HCT116 (cell line): Measurements from ENCODE around the gene MTPN.

Experiments
- CTCF ChIP-seq, 3 experiments: fragments of 200-600 bp in 1 of 3; sonication (generic) in 1 of 3; IDR thresholded peaks in 2 of 3; conservative IDR thresholded peaks in 1 of 3; 2 replicates each; pipeline ENCODE4 v1.5.1; 2012 to 2017; ENCODE audit warnings: low read depth in 2 of 3, low read length in 2 of 3, antibody characterized with exemption in 1 of 3, borderline replicate concordance in 1 of 3, control low read depth in 1 of 3, mild to moderate bottlenecking in 1 of 3, mixed read lengths in 1 of 3, mixed run types in 1 of 3, moderate library complexity in 1 of 3; ENCODE audit not compliant: insufficient read depth in 1 of 3
- EGR1 ChIP-seq: IDR thresholded peaks from 2 replicates; pipeline ENCODE4 v1.6.1; 2012; ENCODE audit warnings: low read depth
- EZH2 ChIP-seq: fragments of 200-600 bp; sonication (generic); IDR thresholded peaks from 2 replicates; pipeline ENCODE4 v1.6.1; 2017; ENCODE audit warnings: antibody characterized with exemption, mixed run types
- JUND ChIP-seq: IDR thresholded peaks from 2 replicates; pipeline ENCODE4 v1.6.1; 2012
- MAX ChIP-seq: IDR thresholded peaks from 2 replicates; pipeline ENCODE4 v1.6.1; 2012
- POLR2A ChIP-seq: IDR thresholded peaks from 2 replicates; pipeline ENCODE4 v1.7.0; 2011; ENCODE audit warnings: borderline replicate concordance; ENCODE audit not compliant: insufficient read depth, insufficient read length; ENCODE audit errors: extremely low read depth
- POLR2AphosphoS5 ChIP-seq: IDR thresholded peaks from 2 replicates; pipeline ENCODE4 v1.6.1; 2011; ENCODE audit warnings: mild to moderate bottlenecking, low read depth, low read length, moderate library complexity
- RAD21 ChIP-seq: IDR thresholded peaks from 2 replicates; pipeline ENCODE4 v1.6.1; 2012; ENCODE audit warnings: low read depth, mild to moderate bottlenecking
- ZNF274 ChIP-seq: fragments of 200-500 bp; sonication (Bioruptor generic); IDR thresholded peaks from 2 replicates; pipeline ENCODE4 v1.6.1; 2014; ENCODE audit warnings: mild to moderate bottlenecking, low read depth, low read length, inconsistent platforms
- TF ChIP-seq, protein P1 (sequence below): IDR thresholded peaks from 2 replicates; pipeline ENCODE4 v1.6.1; 2012

- no peak for TF ChIP-seq MAX
- no peak for TF ChIP-seq CTCF (IDR thresholded peaks at IDR 0.05 in 2 of 3, conservative IDR thresholded peaks at IDR 0.05 in 1 of 3; ENCODE audit: borderline replicate concordance in 1 of 3, insufficient read depth in 1 of 3, low read depth in 2 of 3, low read length in 2 of 3)
- no peak for TF ChIP-seq POLR2A
- no peak for TF ChIP-seq EGR1
- TF ChIP-seq ZNF274 = no peak
- TF ChIP-seq EZH2 = no peak
- no peak for TF ChIP-seq JUND
- no peak for TF ChIP-seq RAD21
- TF ChIP-seq, protein P1, sequence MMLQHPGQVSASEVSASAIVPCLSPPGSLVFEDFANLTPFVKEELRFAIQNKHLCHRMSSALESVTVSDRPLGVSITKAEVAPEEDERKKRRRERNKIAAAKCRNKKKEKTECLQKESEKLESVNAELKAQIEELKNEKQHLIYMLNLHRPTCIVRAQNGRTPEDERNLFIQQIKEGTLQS = no peak
- TF ChIP-seq POLR2AphosphoS5 = no peak
These were observed 46.1 kb upstream of the MTPN start for GRCh38 chr7:136023134-136023869.
